NCI-H2196 treated with DMSO at 0.1 percent for 48 hours (cell line): ENCODE data around the gene LILRB5.
"Not testable (repeated sequence)": the region's sequence is repeated elsewhere in the genome, so short reads cannot be mapped to it uniquely, and the experiment has no call there.

Experiments used
- DNase-seq: peaks from one replicate; lab custom pipeline; 2025; ENCODE audit not compliant: unreplicated experiment; lab: John Stamatoyannopoulos, UW

The LILRB5 gene

DNA sequence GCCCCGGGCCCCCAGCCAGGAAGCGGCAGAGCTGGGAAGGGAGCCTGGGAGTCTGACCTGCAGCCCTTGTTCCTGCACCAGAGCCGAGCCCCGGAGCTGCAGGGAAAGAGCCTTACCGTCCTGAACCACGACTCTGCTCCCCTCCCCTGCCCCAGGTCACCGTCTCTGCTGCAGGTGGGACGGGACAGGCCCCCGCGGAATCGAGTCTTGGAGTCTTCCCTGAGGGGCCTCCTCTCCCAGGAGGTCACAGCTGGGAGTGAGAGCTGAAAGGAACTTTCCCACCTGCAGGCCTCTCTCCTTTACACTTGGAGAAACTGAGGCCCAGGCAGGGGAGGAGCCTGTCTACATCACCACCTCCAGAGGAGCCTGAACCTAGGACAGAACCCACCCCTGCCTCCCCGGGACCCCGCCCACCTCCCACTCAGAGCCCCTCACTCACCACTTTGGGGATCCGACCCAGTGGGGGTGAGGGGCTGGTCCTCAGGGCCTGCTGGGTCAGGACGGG is 20.1 kb upstream of the LILRB5 start:
- DNase-seq: not testable (repeated sequence)

- no peak for DNase-seq
Measured at GRCh38 chr19:54275951-54276350, 18.9 kb upstream of the LILRB5 start.

GRCh38 chr19:54274516-54274915 is 17.4 kb upstream of the LILRB5 start:
- not testable (repeated sequence) for DNase-seq

- DNase-seq: no peak
Measured at GRCh38 chr19:54273821-54274220, 16.7 kb upstream of the LILRB5 start.

- not testable (repeated sequence) for DNase-seq
Measured at GRCh38 chr19:54272181-54272580, 15.1 kb upstream of the LILRB5 start.

- DNase-seq: not testable (repeated sequence)
Measured at GRCh38 chr19:54271587-54271986, 14.5 kb upstream of the LILRB5 start.

GRCh38 chr19:54271106-54271505 is 14.0 kb upstream of the LILRB5 start:
- no peak for DNase-seq

GRCh38 chr19:54268936-54269335 is 11.9 kb upstream of the LILRB5 start:
- DNase-seq: no peak

GRCh38 chr19:54266133-54266532 is 9.1 kb upstream of the LILRB5 start:
- DNase-seq: peak; percentile 18

DNA sequence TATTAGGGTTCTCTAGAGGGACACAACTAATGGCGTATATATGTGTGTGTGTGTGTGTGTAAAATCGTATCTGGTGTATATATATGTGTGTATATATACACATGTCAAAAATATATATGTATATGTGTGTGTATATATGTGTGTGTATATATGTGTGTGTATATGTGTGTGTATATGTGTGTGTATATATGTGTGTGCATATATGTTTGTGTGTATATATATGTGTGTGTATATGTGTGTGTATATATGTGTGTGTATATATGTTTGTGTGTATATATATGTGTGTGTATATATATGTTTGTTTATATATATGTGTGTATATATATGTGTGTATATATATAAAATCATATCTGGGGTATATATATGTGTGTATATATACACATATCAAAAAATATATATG is 5.4 kb upstream of the LILRB5 start:
- no peak for DNase-seq

DNA sequence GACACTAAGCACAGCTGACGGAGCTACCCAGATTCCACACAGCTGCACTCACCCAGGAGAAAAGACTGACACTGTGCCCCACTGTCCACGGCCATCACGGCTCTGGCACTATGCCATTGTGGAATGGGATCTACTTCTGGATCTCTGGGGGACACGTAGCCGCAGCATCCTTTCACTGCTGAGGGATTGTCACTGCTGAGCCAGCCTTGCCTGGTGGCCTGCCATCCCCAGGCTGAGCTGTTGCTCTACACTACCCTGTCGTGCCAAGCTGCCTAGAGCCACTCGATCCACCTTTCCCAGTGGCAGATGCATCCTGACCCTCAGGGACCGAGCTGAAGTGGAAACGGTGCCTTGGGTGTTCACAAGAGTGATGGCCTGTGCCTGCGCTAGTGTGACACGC is 5.0 kb upstream of the LILRB5 start:
- no peak for DNase-seq

DNA sequence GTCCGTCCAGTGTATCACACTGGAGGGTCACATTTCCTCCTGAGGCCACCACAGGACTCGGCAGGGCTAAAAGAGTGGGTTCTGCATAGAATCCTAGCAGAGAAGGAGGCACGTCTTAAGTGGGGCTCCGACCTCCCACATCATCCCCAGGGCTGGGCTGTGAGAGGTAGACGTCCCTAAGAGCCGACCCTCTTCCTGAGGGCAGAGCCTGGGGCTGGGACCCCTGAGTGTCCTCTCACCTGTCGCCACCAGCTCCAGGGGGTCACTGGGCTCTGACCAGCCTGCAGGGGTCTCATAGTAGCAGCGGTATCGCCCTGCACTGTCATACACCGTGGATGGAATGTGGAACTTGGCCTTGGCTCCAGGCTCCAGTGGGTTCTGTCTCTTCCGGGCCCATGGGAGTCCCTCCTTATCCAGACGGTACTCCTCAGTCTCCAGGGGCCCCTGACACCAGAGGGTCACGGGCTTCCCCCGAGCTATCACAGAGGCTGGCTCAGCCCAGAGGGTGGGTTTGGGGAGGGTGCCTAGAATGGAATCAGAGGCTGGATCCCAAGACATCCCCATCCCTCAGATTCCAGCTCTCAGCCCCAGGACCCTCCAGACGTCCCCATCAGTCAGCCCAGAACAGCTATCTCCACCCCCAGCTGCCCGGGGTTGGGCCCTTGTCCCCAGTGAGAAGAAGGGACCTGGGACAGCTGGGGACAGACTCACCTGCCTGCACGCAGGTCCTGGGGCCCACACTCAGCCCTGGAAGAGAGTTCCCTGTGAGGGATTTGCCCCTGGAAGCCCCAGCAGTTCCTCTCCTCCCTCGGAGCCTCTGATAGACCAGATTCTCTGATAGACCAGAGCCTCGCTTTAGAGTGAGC is 590 bp downstream of the LILRB5 start:
- no peak for DNase-seq

DNA sequence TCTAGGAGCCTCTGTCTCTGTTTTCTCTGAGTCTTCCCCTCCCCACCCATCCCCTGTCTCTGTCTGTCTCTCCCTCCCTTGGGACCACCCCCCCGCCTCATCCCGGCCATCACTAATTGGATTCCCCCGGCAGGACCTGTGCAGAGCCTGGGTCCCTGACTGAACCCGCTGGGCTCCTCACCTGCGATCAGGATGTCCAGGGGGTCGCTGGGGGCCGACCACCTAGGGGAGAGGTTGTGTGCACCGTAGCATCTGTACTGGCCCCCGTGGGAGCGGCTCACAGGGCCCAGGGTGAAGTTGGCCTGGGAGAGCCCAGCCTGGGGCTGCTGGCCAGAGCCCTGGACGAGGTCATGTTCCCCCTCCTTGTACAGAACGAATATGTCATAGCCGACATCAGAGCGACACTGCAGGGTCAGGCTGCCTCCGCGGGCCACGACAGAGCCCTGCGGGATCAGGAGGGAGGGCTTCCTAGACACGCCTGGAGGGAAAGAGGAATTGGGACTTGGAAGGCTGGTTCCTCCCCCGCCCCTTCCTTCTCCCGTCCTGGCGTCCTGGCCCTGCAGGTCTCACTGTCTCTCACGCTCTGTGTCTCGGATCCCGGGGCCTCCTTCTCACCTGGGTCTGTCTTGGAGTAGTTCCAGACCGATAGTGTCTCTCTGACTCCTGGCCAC is 1.8 kb downstream of the LILRB5 start:
- no peak for DNase-seq

- no peak for DNase-seq
Measured at GRCh38 chr19:54254195-54254906, 2.7 kb downstream of the LILRB5 start.

DNA sequence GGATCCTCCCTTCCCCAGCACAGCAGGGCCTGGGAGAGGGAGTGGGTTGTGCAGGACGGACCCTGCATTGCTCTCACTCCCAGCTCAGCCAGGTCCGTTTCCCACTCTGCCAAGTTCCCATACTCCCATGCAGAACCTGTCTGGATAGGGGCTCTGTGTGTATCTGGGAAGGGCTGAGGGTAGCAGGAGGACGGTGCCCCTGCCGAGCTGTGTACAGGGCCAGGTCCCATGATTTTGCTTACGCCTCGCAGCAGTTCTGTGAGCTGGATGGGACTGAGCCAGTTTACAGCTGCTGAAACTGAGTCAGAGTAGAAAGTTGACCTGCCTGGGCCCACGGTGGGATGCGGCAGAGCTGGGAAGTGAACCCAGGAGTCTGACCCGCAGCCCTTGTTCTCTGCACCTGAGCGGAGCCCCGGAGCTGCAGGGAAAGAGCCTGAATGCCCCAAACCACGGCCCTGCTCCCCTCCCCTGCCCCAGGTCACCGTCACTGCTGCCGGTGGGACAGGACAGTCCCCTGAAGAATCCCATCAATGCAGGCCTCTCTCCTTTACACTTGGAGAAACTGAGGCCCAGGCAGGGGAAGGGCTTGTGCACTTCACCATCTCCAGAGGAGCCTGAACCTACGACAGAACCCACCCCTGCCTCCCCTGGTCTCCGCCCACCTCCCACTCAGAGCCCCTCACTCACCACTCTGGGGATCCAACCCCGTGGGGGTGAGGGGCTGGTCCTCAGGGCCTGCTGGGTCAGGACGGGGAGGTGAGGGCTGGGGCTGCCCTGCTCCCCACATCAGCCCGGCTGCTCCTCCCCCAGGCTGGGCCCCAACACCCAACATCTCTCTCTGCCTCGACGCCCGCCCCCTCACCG is 3.5 kb downstream of the LILRB5 start:
- no peak for DNase-seq

GRCh38 chr19:54252845-54253244 is 4.2 kb downstream of the LILRB5 start:
- no peak for DNase-seq

GRCh38 chr19:54252243-54252642 is 4.8 kb downstream of the LILRB5 start:
- DNase-seq: no peak

- DNase-seq: no peak
Measured at GRCh38 chr19:54248016-54248601, 9.0 kb downstream of the LILRB5 start.

- DNase-seq: no peak
Measured at GRCh38 chr19:54247106-54247930, 9.8 kb downstream of the LILRB5 start.
